Measurements from ENCODE around the gene TMC7.

DNA sequence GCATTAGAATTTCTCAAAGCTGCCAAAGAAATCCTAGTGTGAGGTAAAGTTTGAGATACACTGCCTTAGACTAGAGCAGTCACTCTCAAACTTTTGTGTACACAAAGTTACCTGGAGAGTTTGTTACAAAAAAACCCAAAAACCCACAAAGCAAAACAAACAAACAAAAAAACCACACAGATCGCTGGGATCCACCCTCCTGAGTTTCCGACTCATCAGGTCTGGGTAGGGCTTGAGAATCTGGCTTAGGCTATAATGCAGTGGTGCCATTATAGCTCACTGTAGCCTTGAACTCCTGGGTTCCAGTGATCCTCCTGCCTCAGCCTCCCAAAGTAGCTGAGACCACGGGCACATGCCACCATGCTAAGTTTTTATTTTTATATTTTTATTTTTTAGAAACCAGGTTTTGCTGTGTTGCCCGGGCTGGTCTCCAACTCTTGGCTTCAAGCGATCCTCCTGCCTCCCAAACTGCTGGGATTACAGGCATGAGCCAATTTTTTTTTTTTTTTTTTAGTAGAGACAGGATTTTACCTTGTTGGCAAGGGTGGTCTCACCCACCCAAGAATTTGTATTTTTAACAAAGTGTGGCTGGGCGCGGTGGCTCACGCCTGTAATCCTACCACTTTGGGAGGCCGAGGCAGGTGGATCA is 35.2 kb upstream of the TMC7 start:
- TF ChIP-seq, protein P1, sequence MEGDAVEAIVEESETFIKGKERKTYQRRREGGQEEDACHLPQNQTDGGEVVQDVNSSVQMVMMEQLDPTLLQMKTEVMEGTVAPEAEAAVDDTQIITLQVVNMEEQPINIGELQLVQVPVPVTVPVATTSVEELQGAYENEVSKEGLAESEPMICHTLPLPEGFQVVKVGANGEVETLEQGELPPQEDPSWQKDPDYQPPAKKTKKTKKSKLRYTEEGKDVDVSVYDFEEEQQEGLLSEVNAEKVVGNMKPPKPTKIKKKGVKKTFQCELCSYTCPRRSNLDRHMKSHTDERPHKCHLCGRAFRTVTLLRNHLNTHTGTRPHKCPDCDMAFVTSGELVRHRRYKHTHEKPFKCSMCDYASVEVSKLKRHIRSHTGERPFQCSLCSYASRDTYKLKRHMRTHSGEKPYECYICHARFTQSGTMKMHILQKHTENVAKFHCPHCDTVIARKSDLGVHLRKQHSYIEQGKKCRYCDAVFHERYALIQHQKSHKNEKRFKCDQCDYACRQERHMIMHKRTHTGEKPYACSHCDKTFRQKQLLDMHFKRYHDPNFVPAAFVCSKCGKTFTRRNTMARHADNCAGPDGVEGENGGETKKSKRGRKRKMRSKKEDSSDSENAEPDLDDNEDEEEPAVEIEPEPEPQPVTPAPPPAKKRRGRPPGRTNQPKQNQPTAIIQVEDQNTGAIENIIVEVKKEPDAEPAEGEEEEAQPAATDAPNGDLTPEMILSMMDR (IDR thresholded peaks at IDR 0.05 in 4 of 5, conservative IDR thresholded peaks at IDR 0.05 in 1 of 5) = no peak
- no peak for TF ChIP-seq POLR2A (IDR thresholded peaks at IDR 0.05)
